Mesodermal cell (in vitro differentiated cells): ENCODE measurements around the gene OR52I2. TPM values are rescaled to one million over a fixed set of nuclear protein-coding genes. Genes with fewer than 3 reads are reported as not detected.

ENCODE experiments used
- H3K27ac ChIP-seq: 2 replicates; pipeline ENCODE4 v1.7.0; 2013; ENCODE audit warnings: mild to moderate bottlenecking, low read depth, low read length, moderate library complexity; ENCODE audit not compliant: severe bottlenecking
- H3K36me3 ChIP-seq: 2 replicates; pipeline ENCODE4 v1.7.1; 2013; ENCODE audit warnings: mild to moderate bottlenecking, low read length, moderate library complexity; ENCODE audit not compliant: control insufficient read depth, insufficient read depth
- H3K4me1 ChIP-seq: one replicate; pipeline ENCODE4 v1.7.1; 2013; ENCODE audit warnings: mild to moderate bottlenecking, low read length; ENCODE audit not compliant: insufficient read depth, control insufficient read depth, poor library complexity, severe bottlenecking
- H3K4me3 ChIP-seq: 2 replicates; pipeline ENCODE4 v1.7.0; 2013; ENCODE audit warnings: low read length, control low read depth, mild to moderate bottlenecking; ENCODE audit not compliant: insufficient read depth, poor library complexity, severe bottlenecking; ENCODE audit errors: extremely low read depth
- H3K9me3 ChIP-seq: 2 replicates; pipeline ENCODE4 v1.7.1; 2013; ENCODE audit warnings: mild to moderate bottlenecking, low read length, moderate library complexity; ENCODE audit not compliant: control insufficient read depth
- WGBS, 2 experiments: methylation state at CpG; one replicate each; pipeline ENCODE4 v1.1.5; 2013; ENCODE audit warnings: missing lambda C conversion rate in 2 of 2; ENCODE audit not compliant: insufficient coverage in 2 of 2; 5-methylcytosine and 5-hydroxymethylcytosine counted together
- polyA plus RNA-seq, 2 experiments: library from polyadenylated mRNA; stranded (reverse); fragments of 50-300 nt; gene quantifications; one replicate each; pipeline ENCODE4 v1.2.3, GENCODE V29; 2013

OR52I2 gene
- polyA plus RNA-seq (2013, experiment 1 of 2): not detected
- not detected for polyA plus RNA-seq (2013, experiment 2 of 2)

DNA sequence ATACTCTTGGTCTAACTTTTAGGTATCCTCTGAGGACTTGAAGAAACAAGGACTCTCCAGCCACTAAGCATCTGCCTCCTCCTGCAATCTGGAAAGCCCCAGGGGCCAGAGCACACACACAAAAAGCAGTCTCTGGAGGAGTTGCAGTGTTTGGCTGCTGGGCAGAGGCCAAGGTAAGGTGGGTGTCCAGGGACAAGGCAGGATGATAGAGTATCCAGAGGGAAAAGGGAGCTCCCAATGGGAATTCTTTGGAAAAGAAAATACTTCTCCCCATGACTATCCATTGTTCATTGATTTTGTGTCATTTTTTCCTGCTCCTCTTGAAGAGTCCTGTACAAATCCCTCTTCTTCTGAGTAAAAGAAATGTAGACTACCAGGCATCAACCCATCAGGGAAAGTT, at the start of gene OR52I2:
Gene OR52I2 (plus strand): TSS at position 301 of the 400 bp plus-strand sequence.
- H3K4me1 ChIP-seq: no peaks in the 10 kb centered on the region
- H3K36me3 ChIP-seq: no peaks in the 10 kb centered on the region
- no peaks in the 10 kb centered on the region for H3K9me3 ChIP-seq

GRCh38 chr11:4539603-4540219, 41.8 kb upstream of the OR52I2 start:
- WGBS, 2 experiments: 31 to 67% methylated on average over 2 to 3 of the region's 3 CpGs
- Histone ChIP-seq H3K36me3 (no peaks in the 10 kb centered on the region), H3K27ac (no peak overlapping the region), H3K9me3 (no peaks in the 10 kb centered on the region), H3K4me1 (no peaks in the 10 kb centered on the region), H3K4me3 (no peak overlapping the region)

More for the DNA sequence above, at the start of gene OR52I2:
- no peak within 1 kb of the TSS for H3K4me3 ChIP-seq
- H3K27ac ChIP-seq: no peak within 1 kb of the TSS

GRCh38 chr11:4541071-4541470, 40.5 kb upstream of the OR52I2 start:
- Histone ChIP-seq H3K36me3 (no peaks in the 10 kb centered on the region), H3K4me1 (no peaks in the 10 kb centered on the region), H3K9me3 (no peaks in the 10 kb centered on the region), H3K27ac (no peak overlapping the region), H3K4me3 (no peak overlapping the region)
- 20% methylated on average over 1 of the region's 1 CpG; no CpG with 5 or more reads in 1 of the 2 experiments for WGBS, 2 experiments

GRCh38 chr11:4543561-4543960, 38.0 kb upstream of the OR52I2 start:
- Histone ChIP-seq H3K4me3 (no peak overlapping the region), H3K27ac (no peak overlapping the region), H3K36me3 (no peaks in the 10 kb centered on the region), H3K9me3 (no peaks in the 10 kb centered on the region), H3K4me1 (no peaks in the 10 kb centered on the region)

DNA sequence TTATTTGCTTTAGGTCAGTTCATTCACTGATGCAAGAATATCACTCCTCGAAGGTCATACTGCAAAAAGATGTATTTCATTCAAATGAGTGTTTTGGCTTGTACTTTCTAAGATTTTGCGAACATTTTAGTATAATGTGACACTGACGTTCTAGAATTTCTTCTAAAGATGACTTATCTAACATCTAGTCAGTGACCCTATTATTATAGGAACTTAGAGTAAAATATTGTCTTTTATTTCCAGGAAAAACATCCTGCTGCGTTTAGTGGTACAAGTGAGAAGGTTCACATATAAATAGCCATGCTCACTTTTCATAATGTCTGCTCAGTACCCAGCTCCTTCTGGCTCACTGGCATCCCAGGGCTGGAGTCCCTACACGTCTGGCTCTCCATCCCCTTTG, 36.7 kb upstream of the OR52I2 start, which contains the start of gene OR52M1:
Gene OR52M1 (plus strand): TSS at position 301 of the 400 bp plus-strand sequence. CDS start 0 bp downstream, at position 301.
- Histone ChIP-seq H3K27ac (no peak within 1 kb of the TSS), H3K36me3 (no peaks in the 10 kb centered on the region), H3K4me1 (no peaks in the 10 kb centered on the region), H3K4me3 (no peak within 1 kb of the TSS), H3K9me3 (no peaks in the 10 kb centered on the region)
- 95% methylated on average over 3 of the region's 5 CpGs; no CpG with 5 or more reads in 1 of the 2 experiments for WGBS, 2 experiments

GRCh38 chr11:4546878-4547277, 34.7 kb upstream of the OR52I2 start:
- no peaks in the 10 kb centered on the region for H3K4me1 ChIP-seq
- no peak overlapping the region for H3K4me3 ChIP-seq
- no peaks in the 10 kb centered on the region for H3K36me3 ChIP-seq
- no CpG with 5 or more reads among the region's 1 CpG for WGBS, 2 experiments
- H3K27ac ChIP-seq: no peak overlapping the region
- no peaks in the 10 kb centered on the region for H3K9me3 ChIP-seq

DNA sequence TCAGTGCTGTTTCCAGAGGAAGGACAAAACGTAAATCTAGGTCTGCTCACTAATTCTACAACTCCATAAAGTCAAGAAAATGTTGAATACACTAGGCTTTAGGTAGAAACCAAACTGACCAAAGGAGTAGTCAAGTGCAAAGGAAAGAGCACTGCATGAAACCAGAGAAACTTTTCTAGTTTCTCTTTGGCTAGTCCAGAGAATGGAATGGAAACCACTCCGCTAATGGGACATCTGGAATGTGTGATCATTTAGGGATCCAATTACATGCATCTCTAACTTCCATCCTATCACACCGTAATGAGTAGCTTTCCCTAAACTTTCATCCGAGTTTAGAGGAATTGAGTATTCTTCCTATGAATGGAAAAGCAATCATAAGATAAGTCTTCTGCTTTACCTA, 34.1 kb upstream of the OR52I2 start:
- Histone ChIP-seq H3K4me1 (no peaks in the 10 kb centered on the region), H3K27ac (no peak overlapping the region)
- no CpG with 5 or more reads among the region's 4 CpGs for WGBS, 2 experiments

DNA sequence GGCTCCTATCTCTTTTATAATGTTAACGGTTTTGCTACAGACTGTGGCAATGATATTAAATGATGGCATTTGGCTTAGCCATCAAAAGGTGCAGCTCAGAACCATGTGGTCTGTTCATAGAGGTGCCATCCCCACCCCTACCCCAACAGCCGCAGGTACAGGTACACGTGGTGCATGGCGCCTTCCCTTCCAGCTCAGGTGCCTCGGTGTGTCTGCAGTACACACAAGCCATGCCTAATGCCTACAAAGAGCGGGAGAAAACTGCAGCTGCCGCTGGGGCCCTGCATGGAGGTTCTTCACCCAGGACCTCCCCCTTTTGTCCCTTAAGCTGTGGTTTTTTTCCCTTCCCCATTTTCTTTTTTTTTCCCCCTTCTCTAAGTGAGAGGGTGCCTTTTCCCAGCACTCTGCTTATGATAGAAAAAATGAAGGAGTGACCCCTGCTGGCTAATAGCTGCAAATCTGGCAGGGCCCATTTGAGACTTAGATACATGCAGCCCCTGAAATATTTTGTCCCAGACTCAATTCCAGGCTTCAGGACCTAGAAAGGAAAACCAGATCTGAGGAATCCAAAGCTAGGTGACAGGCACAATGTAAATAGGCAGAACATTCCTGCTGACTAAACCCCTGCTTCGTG, 30.1 kb upstream of the OR52I2 start:
- H3K27ac ChIP-seq: no peak overlapping the region
- no peaks in the 10 kb centered on the region for H3K9me3 ChIP-seq
- 69 to 84% methylated on average over 4 to 8 of the region's 8 CpGs for WGBS, 2 experiments
- H3K4me1 ChIP-seq: no peaks in the 10 kb centered on the region
- H3K36me3 ChIP-seq: no peaks in the 10 kb centered on the region
- H3K4me3 ChIP-seq: no peak overlapping the region

More for the DNA sequence above, 34.1 kb upstream of the OR52I2 start:
- no peaks in the 10 kb centered on the region for H3K36me3 ChIP-seq
- H3K4me3 ChIP-seq: no peak overlapping the region
- H3K9me3 ChIP-seq: no peaks in the 10 kb centered on the region

DNA sequence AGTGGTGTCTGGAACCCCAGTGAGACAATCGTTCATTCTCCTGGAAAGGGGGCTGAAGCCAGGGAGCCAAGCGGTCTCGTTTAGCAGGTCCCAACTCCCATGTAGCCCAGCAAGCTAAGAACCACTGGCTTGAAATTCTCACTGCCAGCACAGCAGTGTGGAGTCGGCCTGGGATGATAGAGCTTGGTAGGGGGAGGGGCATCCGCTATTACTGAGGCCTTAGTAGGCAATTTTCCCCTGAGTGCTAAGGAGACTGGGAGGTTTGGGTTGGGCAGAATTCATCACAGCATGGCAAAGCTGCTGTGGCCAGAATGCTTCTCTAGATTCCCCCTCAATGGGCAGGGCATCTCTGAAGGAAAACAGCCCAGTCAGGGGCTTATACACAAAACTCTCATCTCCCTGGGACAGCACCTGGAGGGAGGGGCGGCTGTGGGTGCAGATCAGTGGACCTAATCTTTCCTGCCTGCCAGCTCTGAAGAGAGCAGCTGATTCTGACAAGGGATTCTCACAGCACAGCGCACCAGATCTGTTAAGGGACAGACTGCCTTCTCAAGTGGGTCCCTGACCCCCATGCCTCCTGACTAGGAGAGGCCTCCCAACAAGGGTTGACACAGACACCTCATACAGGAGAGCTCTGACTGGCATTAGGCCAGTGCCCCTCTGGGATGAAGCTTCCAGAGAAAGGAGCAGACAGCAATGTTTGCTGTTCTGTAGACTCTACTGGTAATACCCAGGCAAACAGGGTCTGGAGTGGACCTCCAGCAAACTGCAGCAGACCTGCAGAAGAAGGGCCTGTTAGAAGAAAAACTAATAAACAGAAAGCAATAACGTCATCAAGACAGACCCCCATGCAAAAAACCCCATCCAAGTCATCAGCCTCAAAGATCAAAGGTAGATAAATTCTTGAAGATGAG, 21.8 kb upstream of the OR52I2 start:
- no peaks in the 10 kb centered on the region for H3K4me1 ChIP-seq
- WGBS, 2 experiments: 71 to 77% methylated on average over 5 to 7 of the region's 8 CpGs
- no peak overlapping the region for H3K4me3 ChIP-seq
- no peaks in the 10 kb centered on the region for H3K36me3 ChIP-seq
- H3K9me3 ChIP-seq: peaks cover 3% of the 10 kb centered on the region
- no peak overlapping the region for H3K27ac ChIP-seq

DNA sequence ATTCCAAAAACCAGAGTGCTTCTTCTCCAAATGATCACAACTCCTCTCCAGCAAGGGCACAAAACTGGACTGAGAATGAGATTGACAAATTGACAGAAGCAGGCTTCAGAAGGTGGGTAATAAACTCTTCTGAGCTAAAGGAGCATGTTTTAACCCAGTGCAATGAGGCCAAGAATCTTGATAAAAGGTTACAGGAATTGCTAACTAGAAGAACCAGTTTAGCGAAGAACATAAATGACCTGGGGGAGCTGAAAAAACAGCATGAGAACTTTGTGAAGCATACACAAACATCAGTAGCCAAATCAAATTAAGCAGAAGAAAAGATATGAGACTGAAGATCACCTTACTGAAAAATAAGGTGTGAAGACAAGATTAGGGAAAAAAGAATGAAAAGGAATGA, 21.1 kb upstream of the OR52I2 start:
- no peaks in the 10 kb centered on the region for H3K36me3 ChIP-seq
- H3K27ac ChIP-seq: no peak overlapping the region
- no peak overlapping the region for H3K4me3 ChIP-seq
- H3K4me1 ChIP-seq: no peaks in the 10 kb centered on the region
- WGBS, 2 experiments: 80% methylated on average over 1 of the region's 1 CpG; no CpG with 5 or more reads in 1 of the 2 experiments
- peaks cover 3% of the 10 kb centered on the region for H3K9me3 ChIP-seq
